ENCODE results near the gene PMPCB.

DNA sequence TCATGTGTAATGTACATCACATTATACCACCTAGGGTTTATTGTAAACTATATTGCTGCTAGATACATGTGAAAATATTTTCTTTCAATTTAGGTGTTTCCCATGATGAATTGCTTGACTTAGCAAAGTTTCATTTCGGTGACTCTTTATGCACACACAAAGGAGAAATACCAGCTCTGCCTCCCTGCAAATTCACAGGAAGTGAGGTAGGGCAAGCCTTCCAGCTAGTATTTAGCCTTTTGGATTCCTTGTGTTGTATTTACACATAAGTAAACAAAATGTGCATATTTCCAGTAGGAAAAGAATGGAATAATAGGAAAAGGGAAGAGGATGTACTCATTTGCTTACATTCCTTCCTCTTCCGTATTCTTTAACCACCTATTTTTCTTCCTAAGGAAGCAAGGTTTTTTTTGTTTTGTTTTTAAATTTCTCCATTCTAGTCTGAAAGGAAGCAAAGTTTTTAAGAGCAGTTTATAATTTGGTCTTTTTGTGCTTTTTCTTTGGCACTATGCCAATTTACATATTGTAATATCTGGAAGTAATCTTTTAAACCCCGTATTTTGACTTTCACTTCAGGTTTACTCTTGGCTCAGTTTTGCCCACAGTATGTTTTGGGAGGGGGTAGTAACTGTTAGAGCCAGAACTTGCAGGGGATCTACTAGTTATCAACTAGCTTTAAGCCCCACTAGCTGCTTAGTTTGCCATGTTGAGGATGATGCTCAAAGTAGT lies 10.4 kb downstream of the PMPCB start:
- TF ChIP-seq, protein P1, sequence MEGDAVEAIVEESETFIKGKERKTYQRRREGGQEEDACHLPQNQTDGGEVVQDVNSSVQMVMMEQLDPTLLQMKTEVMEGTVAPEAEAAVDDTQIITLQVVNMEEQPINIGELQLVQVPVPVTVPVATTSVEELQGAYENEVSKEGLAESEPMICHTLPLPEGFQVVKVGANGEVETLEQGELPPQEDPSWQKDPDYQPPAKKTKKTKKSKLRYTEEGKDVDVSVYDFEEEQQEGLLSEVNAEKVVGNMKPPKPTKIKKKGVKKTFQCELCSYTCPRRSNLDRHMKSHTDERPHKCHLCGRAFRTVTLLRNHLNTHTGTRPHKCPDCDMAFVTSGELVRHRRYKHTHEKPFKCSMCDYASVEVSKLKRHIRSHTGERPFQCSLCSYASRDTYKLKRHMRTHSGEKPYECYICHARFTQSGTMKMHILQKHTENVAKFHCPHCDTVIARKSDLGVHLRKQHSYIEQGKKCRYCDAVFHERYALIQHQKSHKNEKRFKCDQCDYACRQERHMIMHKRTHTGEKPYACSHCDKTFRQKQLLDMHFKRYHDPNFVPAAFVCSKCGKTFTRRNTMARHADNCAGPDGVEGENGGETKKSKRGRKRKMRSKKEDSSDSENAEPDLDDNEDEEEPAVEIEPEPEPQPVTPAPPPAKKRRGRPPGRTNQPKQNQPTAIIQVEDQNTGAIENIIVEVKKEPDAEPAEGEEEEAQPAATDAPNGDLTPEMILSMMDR (conservative IDR thresholded peaks at IDR 0.05; ENCODE audit: low read length): no peak
- no peak for TF ChIP-seq EZH2phosphoT487 (IDR thresholded peaks at IDR 0.05; ENCODE audit: borderline replicate concordance, low read depth, low read length)
